ENCODE results near the gene GEMIN5. TPM values are rescaled to one million over a fixed set of nuclear protein-coding genes. Genes with fewer than 3 reads are reported as not detected.
A peak's percentile ranks its signal among the peaks of the same experiment; 100 is the strongest.

Gene GEMIN5
- polyA plus RNA-seq, 1 of the 3 experiments (the other 2 are of a cell fraction) = 6.6 TPM

- Histone ChIP-seq H3K4me1 (ENCODE audit: control insufficient read depth in 1 of 2, insufficient read depth in 2 of 2, low read depth in 1 of 2, low read length in 1 of 2) (no peaks in the 10 kb centered on the region), H4K20me1 (ENCODE audit: insufficient read depth) (no peaks in the 10 kb centered on the region), H3K4me3 (ENCODE audit: low read depth in 2 of 2, low read length in 1 of 2) (no peak overlapping the region), H3K9me2 (no peaks in the 10 kb centered on the region), H3K36me3 (replicated peaks in 1 of 2; ENCODE audit: control insufficient read depth in 1 of 2, insufficient read depth in 2 of 2, low read length in 1 of 2) (peaks cover 13 to 22% of the 10 kb centered on the region in 2 experiments), H2AFZ (ENCODE audit: low read depth) (no peak overlapping the region), H3K27me3 (ENCODE audit: insufficient read depth) (no peaks in the 10 kb centered on the region), H3K9ac (no peak overlapping the region), H3K9me3 (no peaks in the 10 kb centered on the region), H3K79me2 (ENCODE audit: insufficient read depth) (no peaks in the 10 kb centered on the region), H3K4me2 (no peak overlapping the region), H3K27ac (ENCODE audit: low read depth in 2 of 2, low read length in 1 of 2) (no peak overlapping the region), H3F3A (replicated peaks; ENCODE audit: insufficient read depth) (peaks cover 6% of the 10 kb centered on the region)
- TF ChIP-seq CTCF (IDR thresholded peaks at IDR 0.05) (peak; percentile 70), RAD21 (IDR thresholded peaks at IDR 0.05; ENCODE audit: low read length) (peak; percentile 85), YY1 (IDR thresholded peaks at IDR 0.05; ENCODE audit: low read depth) (no peak), SMC3 (IDR thresholded peaks at IDR 0.05; ENCODE audit: low read depth, low read length) (peak; percentile 59)
- 69% methylated on average over 2 of the region's 2 CpGs for WGBS (ENCODE audit: low lambda C conversion rate)
- ChIA-PET POLR2A (no interaction called here), CTCF (interaction anchor here (0.6 to 4.4 kb wide), 31 partner anchors 8 to 1852 kb away, joined by 3 to 52 read pairs (median 4); no protein-coding TSS in a partner anchor)
- DNase-seq = peak; percentile 49
These were observed 34.6 kb upstream of the GEMIN5 start for GRCh38 chr5:154972476-154973080.

- Histone ChIP-seq H3K4me1 (ENCODE audit: control insufficient read depth in 1 of 2, insufficient read depth in 2 of 2, low read depth in 1 of 2, low read length in 1 of 2) (no peaks in the 10 kb centered on the region), H2AFZ (ENCODE audit: low read depth) (no peak overlapping the region), H3K9ac (no peak overlapping the region), H3K27ac (ENCODE audit: low read depth in 2 of 2, low read length in 1 of 2) (no peak overlapping the region), H3K79me2 (ENCODE audit: insufficient read depth) (no peaks in the 10 kb centered on the region), H3K4me3 (ENCODE audit: low read depth in 2 of 2, low read length in 1 of 2) (no peak overlapping the region), H3K36me3 (replicated peaks in 1 of 2; ENCODE audit: control insufficient read depth in 1 of 2, insufficient read depth in 2 of 2, low read length in 1 of 2) (peaks cover 21 to 27% of the 10 kb centered on the region in 2 experiments), H3K9me2 (no peaks in the 10 kb centered on the region), H3K27me3 (ENCODE audit: insufficient read depth) (no peaks in the 10 kb centered on the region), H4K20me1 (ENCODE audit: insufficient read depth) (no peaks in the 10 kb centered on the region), H3F3A (replicated peaks; ENCODE audit: insufficient read depth) (peaks cover 6% of the 10 kb centered on the region), H3K9me3 (no peaks in the 10 kb centered on the region), H3K4me2 (no peak overlapping the region)
- DNase-seq = no peak
- ChIA-PET CTCF (interaction anchor here (1.1 to 4.4 kb wide), 14 partner anchors 9 to 176 kb away, joined by 3 to 52 read pairs (median 6); no protein-coding TSS in a partner anchor), POLR2A (no interaction called here)
- 89% methylated on average over 2 of the region's 2 CpGs for WGBS (ENCODE audit: low lambda C conversion rate)
- no peak for TF ChIP-seq SMC3 (IDR thresholded peaks at IDR 0.05; ENCODE audit: low read depth, low read length)
- TF ChIP-seq NRF1 (IDR thresholded peaks at IDR 0.05; ENCODE audit: low read depth, low read length) = no peak
- no peak for TF ChIP-seq RAD21 (IDR thresholded peaks at IDR 0.05; ENCODE audit: low read length)
- TF ChIP-seq TCF12 (IDR thresholded peaks at IDR 0.05) = no peak
- no peak for TF ChIP-seq IRF3 (IDR thresholded peaks at IDR 0.05; ENCODE audit: low read depth, low read length)
- no peak for TF ChIP-seq USF1 (IDR thresholded peaks at IDR 0.05; ENCODE audit: borderline replicate concordance, low read depth)
- TF ChIP-seq REST (IDR thresholded peaks at IDR 0.05; ENCODE audit: low read depth, low read length) = no peak
- no peak for TF ChIP-seq ZBTB33 (IDR thresholded peaks at IDR 0.05; ENCODE audit: borderline replicate concordance, low read depth)
These were observed 33.5 kb upstream of the GEMIN5 start for GRCh38 chr5:154971501-154971900.
